GM18909 (cell line): ENCODE results near the gene RBBP5.

Source experiments
- ATAC-seq: cut with Tn5 transposase; IDR thresholded peaks from one replicate; pipeline ENCODE4 v1.9.1; 2021; ENCODE audit warnings: mild to moderate bottlenecking; ENCODE audit not compliant: unreplicated experiment, poor library complexity

RBBP5 gene

DNA sequence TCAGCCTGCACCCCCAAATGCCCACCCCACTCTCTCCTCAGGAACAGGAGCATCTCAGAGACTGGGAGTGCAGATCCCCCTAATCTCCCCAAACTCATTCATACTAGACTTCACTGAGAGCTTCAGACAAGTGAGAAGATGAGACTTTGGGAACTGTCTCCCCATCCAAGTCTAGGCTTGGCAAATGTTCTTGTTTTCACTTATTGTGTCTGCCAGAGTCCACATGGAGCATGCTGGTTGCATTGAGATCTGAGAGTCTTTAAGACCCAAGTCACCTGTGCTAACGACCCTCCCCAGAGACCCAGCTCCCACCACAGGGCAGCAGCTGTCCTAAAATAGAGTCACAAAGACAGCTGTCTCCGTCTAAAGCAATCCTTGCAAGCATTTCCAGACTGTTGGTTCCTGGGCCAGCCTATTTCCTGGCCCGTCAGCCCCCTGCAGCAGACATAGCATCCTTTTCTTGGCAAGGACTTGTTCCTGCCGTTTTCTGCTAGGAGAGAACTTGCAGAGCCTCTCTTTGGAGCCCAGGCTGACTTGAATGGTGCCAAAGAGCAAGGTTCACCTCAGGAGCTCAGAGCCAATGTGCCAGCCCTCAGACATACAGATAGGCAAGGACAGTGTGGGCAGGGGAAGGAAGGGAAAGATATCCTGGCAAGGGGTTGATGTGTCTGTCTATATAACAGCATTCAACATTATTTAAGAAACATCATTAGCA is 80.6 kb downstream of the RBBP5 start:
- no peak for ATAC-seq

DNA sequence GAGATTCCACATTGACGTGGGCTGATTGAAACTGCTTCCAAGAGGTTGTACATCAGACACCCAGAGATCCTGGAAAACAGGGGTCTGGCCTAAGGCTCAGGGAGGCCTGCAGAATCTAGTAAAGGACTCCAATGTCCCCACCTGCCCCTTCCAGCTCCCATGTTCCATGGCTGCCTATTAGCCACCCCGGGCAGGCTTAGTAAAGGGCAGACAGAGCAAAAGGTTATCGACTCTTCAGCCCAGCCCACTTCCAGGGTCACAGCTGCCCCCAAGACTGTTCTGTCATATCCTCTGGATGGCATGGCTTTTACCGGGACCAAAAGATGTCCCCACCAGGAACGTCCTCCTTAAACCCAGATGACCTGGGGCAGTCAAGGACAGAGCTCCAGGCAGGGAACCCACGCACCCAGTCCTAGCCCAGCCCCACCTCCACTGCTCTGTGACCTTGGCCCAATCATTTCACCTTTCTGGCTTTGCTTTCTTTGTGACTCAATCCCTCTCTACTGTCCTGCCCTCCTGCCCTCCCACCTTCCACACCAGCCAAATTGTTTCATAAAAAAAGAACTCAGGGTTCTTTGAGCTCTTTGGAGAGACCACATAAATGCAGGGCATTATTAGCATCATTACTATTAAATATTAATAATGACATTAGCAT is 83.5 kb downstream of the RBBP5 start:
- ATAC-seq: no peak

DNA sequence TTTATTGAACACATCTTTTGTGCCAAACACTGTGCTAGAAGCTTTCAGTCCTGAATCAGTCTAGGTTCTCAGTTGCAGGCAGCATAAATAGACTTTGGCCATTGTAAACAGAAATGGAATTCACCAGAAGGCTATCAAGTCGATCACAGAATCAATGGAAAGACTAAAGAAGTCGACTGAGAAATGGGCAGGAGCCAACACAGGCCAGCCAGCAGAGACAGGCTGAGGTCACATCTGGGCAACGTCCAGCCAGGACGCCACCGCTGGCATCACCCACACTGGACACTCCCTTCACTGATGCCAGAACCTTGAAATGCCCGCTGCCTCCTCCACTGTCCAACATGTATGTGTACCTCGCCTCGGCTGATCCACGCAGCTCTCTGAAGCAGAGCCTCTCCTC is 84.2 kb downstream of the RBBP5 start:
- no peak for ATAC-seq
